Measurements from ENCODE around the gene TCIRG1.

- TF ChIP-seq ZNF274 (CRISPR knock-in tag; IDR thresholded peaks at IDR 0.05) = no peak
- TF ChIP-seq EZH2 (conservative IDR thresholded peaks at IDR 0.05; ENCODE audit: low read depth, low read length) = no peak
- no peak for TF ChIP-seq CTCF (CRISPR knock-in tag; IDR thresholded peaks at IDR 0.05)
- TF ChIP-seq GZF1 (CRISPR knock-in tag; IDR thresholded peaks at IDR 0.05) = no peak
- TF ChIP-seq GTF3A (CRISPR knock-in tag; conservative IDR thresholded peaks at IDR 0.05) = no peak
- no peak for TF ChIP-seq KLF13 (CRISPR knock-in tag; IDR thresholded peaks at IDR 0.05)
- no peak for TF ChIP-seq NPAS2 (CRISPR knock-in tag; IDR thresholded peaks at IDR 0.05; ENCODE audit: borderline replicate concordance)
- TF ChIP-seq PRDM10 (CRISPR knock-in tag; IDR thresholded peaks at IDR 0.05; ENCODE audit: low read depth) = no peak
- TF ChIP-seq IKZF4 (CRISPR knock-in tag; IDR thresholded peaks at IDR 0.05; ENCODE audit: borderline replicate concordance, low read depth, not compliant biosample characterization) = no peak
- no peak for TF ChIP-seq NFAT5 (CRISPR knock-in tag; IDR thresholded peaks at IDR 0.05)
- TF ChIP-seq CSRNP2 (CRISPR knock-in tag; conservative IDR thresholded peaks at IDR 0.05; ENCODE audit: low read depth) = no peak
- no peak for TF ChIP-seq CHD2 (IDR thresholded peaks at IDR 0.05; ENCODE audit: low read depth, low read length)
Observed at GRCh38 chr11:68032003-68032402, 6.8 kb upstream of the TCIRG1 start.

Measured in HepG2 (cell line).